CD4-positive, alpha-beta T cell (primary cell): Measurements from ENCODE around the gene DNASE1L2. TPM values are rescaled to one million over a fixed set of nuclear protein-coding genes. Genes with fewer than 3 reads are reported as not detected.

Experiments used
- ATAC-seq: fragments of 200-7000 bp; cut with Tn5 transposase; one replicate; pipeline ENCODE4 v1.10.0; 2022; ENCODE audit warnings: mild to moderate bottlenecking; ENCODE audit not compliant: poor library complexity
- CTCF ChIA-PET: fragments of 350-600 bp; sonication (Branson Sonifier 250); formaldehyde crosslinking; loops from one replicate; lab custom pipeline; 2021; ENCODE audit warnings: antibody characterized with exemption, inconsistent platforms; lab: Charles Lee
- POLR2A ChIA-PET: fragments of 350-600 bp; sonication (Branson Sonifier 250); formaldehyde crosslinking; loops from one replicate; lab custom pipeline; 2021; ENCODE audit warnings: antibody characterized with exemption, inconsistent platforms; lab: Charles Lee
- DNase-seq, 14 experiments: peaks; one replicate each; pipeline ENCODE4 v3.0.0-alpha.2; 2013 to 2020; ENCODE audit warnings: mixed read lengths in 2 of 14
- H3K27ac ChIP-seq, 2 donors: one replicate each; pipeline versions ENCODE4 v1.5.1 to v1.7.0; 2013; ENCODE audit warnings: low read length in 2 of 2, low read depth in 1 of 2, mild to moderate bottlenecking in 1 of 2
- H3K27me3 ChIP-seq, 2 experiments: 1 replicate in 1 of 2; 2 replicates in 1 of 2; pipeline versions ENCODE4 v1.6.1 to v1.7.0; 2013; ENCODE audit warnings: low read length in 2 of 2, control low read depth in 1 of 2, mild to moderate bottlenecking in 1 of 2, moderate library complexity in 1 of 2; ENCODE audit not compliant: insufficient read depth in 2 of 2, control insufficient read depth in 1 of 2
- H3K36me3 ChIP-seq: one replicate; pipeline ENCODE4 v1.6.1; 2013; ENCODE audit warnings: low read length, control low read depth; ENCODE audit not compliant: insufficient read depth
- H3K4me1 ChIP-seq: one replicate; pipeline ENCODE4 v1.6.1; 2013; ENCODE audit warnings: low read length, control low read depth; ENCODE audit not compliant: insufficient read depth
- H3K4me3 ChIP-seq: one replicate; pipeline ENCODE4 v1.5.1; 2013; ENCODE audit warnings: mild to moderate bottlenecking, low read length, moderate library complexity
- H3K9me3 ChIP-seq, 2 experiments: 1 replicate in 1 of 2; 2 replicates in 1 of 2; pipeline versions ENCODE4 v1.6.1 to v1.7.0; 2013; ENCODE audit warnings: low read length in 2 of 2, mild to moderate bottlenecking in 2 of 2, control low read depth in 1 of 2, moderate library complexity in 1 of 2; ENCODE audit not compliant: control insufficient read depth in 1 of 2, insufficient read depth in 1 of 2
- H3K27ac Mint-ChIP-seq: one replicate; pipeline ENCODE4 v1.8.0; 2020; ENCODE audit warnings: mixed read lengths
- H3K27me3 Mint-ChIP-seq: one replicate; pipeline ENCODE4 v1.8.0; 2021; ENCODE audit warnings: mixed read lengths
- H3K36me3 Mint-ChIP-seq: one replicate; pipeline ENCODE4 v1.8.0; 2021; ENCODE audit warnings: low read depth, mixed read lengths
- H3K4me1 Mint-ChIP-seq: one replicate; pipeline ENCODE4 v1.8.0; 2021; ENCODE audit warnings: low read depth, mixed read lengths
- H3K4me3 Mint-ChIP-seq: one replicate; pipeline ENCODE4 v1.8.0; 2020; ENCODE audit warnings: mild to moderate bottlenecking, mixed read lengths
- H3K9me3 Mint-ChIP-seq: one replicate; pipeline ENCODE4 v1.8.0; 2020; ENCODE audit warnings: mixed read lengths
- CTCF ChIP-seq: fragments of 200-600 bp; IDR thresholded peaks from one replicate; pipeline ENCODE4 v1.8.0; 2022; ENCODE audit warnings: antibody characterized with exemption, mild to moderate bottlenecking
- intact Hi-C, 2 experiments: fragments of 100-400 bp; cut with DNase I in 1 of 2; cut with micrococcal nuclease in 1 of 2; formaldehyde crosslinking; loops; one replicate each; pipeline versions ENCODE4 v1.15.1 to v1.9.0; 2023 to 2025; cut with DNase I, micrococcal nuclease
- total RNA-seq, 174 experiments: library from RNA in 2 of 174; stranded (reverse) in 2 of 174; gene quantifications; one replicate each; pipeline ENCODE4 v1.2.3 and lab custom pipeline; 2021 to 2026

Gene DNASE1L2
- total RNA-seq, 2 experiments from 2014 or later = 0.22 to 0.36 TPM

- Mint-ChIP-seq H3K36me3 (no peaks in the 10 kb centered on the region), H3K27ac (no peak overlapping the region), H3K9me3 (no peaks in the 10 kb centered on the region), H3K27me3 (peaks cover 27% of the 10 kb centered on the region), H3K4me3 (peak overlapping the region; percentile 75), H3K4me1 (peaks cover 10% of the 10 kb centered on the region)
- ChIA-PET CTCF (interaction anchor here (0.6 to 2.0 kb wide), 11 partner anchors 9 to 306 kb away, joined by 3 to 17 read pairs (median 3); partner anchors contain the start of genes ABCA3, ECI1 and MLST8), POLR2A (interaction anchor here (1.0 to 2.4 kb wide), 6 partner anchors 20 to 319 kb away, joined by 3 to 11 read pairs (median 8); partner anchors contain the start of genes ATP6V0C, ECI1, PGP and TRAF7)
- intact Hi-C loops = loop anchor here (1.0 to 10.0 kb wide), 5 partner anchors 58 to 306 kb away; partner anchors contain the start of gene CCNF (in 1 of the 2)
- Histone ChIP-seq H3K27ac (no peak overlapping the region), H3K27me3 (peaks cover 31% of the 10 kb centered on the region in 2 experiments), H3K36me3 (no peaks in the 10 kb centered on the region), H3K4me1 (peaks cover 20% of the 10 kb centered on the region), H3K9me3 (peaks cover 0 to 16% of the 10 kb centered on the region in 2 experiments), H3K4me3 (no peak overlapping the region)
- peak; percentile 53 for TF ChIP-seq CTCF
- ATAC-seq (peak; percentile 82), DNase-seq (peak; percentile 24 to 83 (median 49))
These were observed 41.4 kb upstream of the DNASE1L2 start for GRCh38 chr16:2194852-2195321.

GRCh38 chr16:2195322-2196161, 40.7 kb upstream of the DNASE1L2 start:
- H3K27me3 Mint-ChIP-seq = peaks cover 27% of the 10 kb centered on the region
- Histone ChIP-seq H3K27me3 (peaks cover 31% of the 10 kb centered on the region in 2 experiments), H3K27ac (no peak overlapping the region), H3K4me1 (peaks cover 20% of the 10 kb centered on the region), H3K9me3 (peaks cover 0 to 16% of the 10 kb centered on the region in 2 experiments), H3K4me3 (no peak overlapping the region), H3K36me3 (no peaks in the 10 kb centered on the region)
- DNase-seq (peak in 1 of 14 experiments; percentile 25), ATAC-seq (peak; percentile 15)
- ChIA-PET POLR2A (interaction anchor here (1.0 to 2.4 kb wide), 5 partner anchors 19 to 319 kb away, joined by 4 to 11 read pairs (median 9); partner anchors contain the start of genes ATP6V0C, ECI1, PGP and TRAF7), CTCF (interaction anchor here (0.9 to 2.0 kb wide), 10 partner anchors 9 to 305 kb away, joined by 3 to 17 read pairs (median 3); partner anchors contain the start of genes ABCA3, ECI1 and MLST8)
- intact Hi-C loops = loop anchor here (1.0 to 10.0 kb wide), 5 partner anchors 57 to 306 kb away; partner anchors contain the start of gene CCNF (in 1 of the 2)
- H3K4me3 Mint-ChIP-seq = peak overlapping the region; percentile 75
- no peak for TF ChIP-seq CTCF
- no peaks in the 10 kb centered on the region for H3K36me3 Mint-ChIP-seq
- H3K4me1 Mint-ChIP-seq = peaks cover 10% of the 10 kb centered on the region
- H3K27ac Mint-ChIP-seq = no peak overlapping the region
- H3K9me3 Mint-ChIP-seq = no peaks in the 10 kb centered on the region
